HCT116 (cell line): ENCODE data around the gene HERPUD1. TPM values are rescaled to one million over a fixed set of nuclear protein-coding genes. Genes with fewer than 3 reads are reported as not detected.
"Not testable (repeated sequence)": the region's sequence is repeated elsewhere in the genome, so short reads cannot be mapped to it uniquely, and the experiment has no call there.

ENCODE experiments used
- ATAC-seq: fragments of 200-7000 bp; cut with Tn5 transposase; 2 replicates; pipeline ENCODE4 v1.9.1; 2020; ENCODE audit warnings: mild to moderate bottlenecking, moderate library complexity
- BruUV-seq: library from RNA; stranded (reverse); fragments of 400-500 nt; replicated peaks from 2 replicates; lab custom pipeline; 2021; lab: Mats Ljungman, UMichigan
- CTCF ChIA-PET: fragments of 300-600 bp; sonication (Branson Sonifier 250); formaldehyde crosslinking; loops from one replicate; lab custom pipeline; 2021; ENCODE audit warnings: antibody characterized with exemption; lab: Charles Lee
- POLR2A ChIA-PET: fragments of 300-600, 350-600 bp; sonication (Branson Sonifier 250); formaldehyde crosslinking; loops from one replicate; lab custom pipeline; 2021; ENCODE audit warnings: antibody characterized with exemption; lab: Charles Lee
- RAD21 ChIA-PET, 2 experiments: fragments of 300-600 bp; sonication (Branson Sonifier 250); formaldehyde crosslinking; loops; one replicate each; lab custom pipeline; 2023; ENCODE audit warnings: low total read pairs in 2 of 2; ENCODE audit not compliant: uncharacterized antibody in 2 of 2, unreplicated experiment in 2 of 2, low non-redundant PET in 1 of 2; lab: Charles Lee
- DNase-seq: peaks from one replicate; pipeline ENCODE4 v3.0.0-alpha.2; 2010; ENCODE audit warnings: low read depth, low spot score
- H2AFZ ChIP-seq: fragments of 200-600 bp; shearing (Covaris generic), sonication (generic); 2 replicates; pipeline ENCODE4 v1.6.1; 2017; ENCODE audit warnings: low read depth, mixed run types, mixed read lengths, antibody characterized with exemption, low read length; ENCODE audit not compliant: poor library complexity, severe bottlenecking
- H3K27ac ChIP-seq: 2 replicates; pipeline ENCODE4 v1.5.1; 2012; ENCODE audit warnings: low read depth, low read length
- H3K27me3 ChIP-seq: fragments of 200-600 bp; sonication (generic); 2 replicates; pipeline ENCODE4 v1.6.1; 2016; ENCODE audit warnings: mixed run types, low read length, mixed read lengths; ENCODE audit not compliant: insufficient read depth
- H3K36me3 ChIP-seq, 2 experiments: fragments of 200-500 bp in 1 of 2; fragments of 200-600 bp in 1 of 2; sonication (Bioruptor generic) in 1 of 2; sonication (generic) in 1 of 2; 2 replicates each; pipeline versions ENCODE4 v1.5.1 to v1.6.1; 2014 to 2016; ENCODE audit warnings: low read length in 2 of 2, inconsistent platforms in 1 of 2, mixed read lengths in 1 of 2, mixed run types in 1 of 2; ENCODE audit not compliant: insufficient read depth in 2 of 2, control insufficient read depth in 1 of 2
- H3K4me1 ChIP-seq, 2 experiments: fragments of 200-600 bp in 1 of 2; sonication (generic) in 1 of 2; 2 replicates each; pipeline versions ENCODE4 v1.5.1 to v1.6.1; 2012 to 2017; ENCODE audit warnings: low read length in 2 of 2, inconsistent platforms in 1 of 2, mild to moderate bottlenecking in 1 of 2, mixed read lengths in 1 of 2, mixed run types in 1 of 2, moderate library complexity in 1 of 2; ENCODE audit not compliant: insufficient read depth in 2 of 2, control insufficient read depth in 1 of 2
- H3K4me2 ChIP-seq: fragments of 200-600 bp; sonication (generic); 2 replicates; pipeline ENCODE4 v1.6.1; 2017; ENCODE audit warnings: mixed run types, low read length, mixed read lengths
- H3K4me3 ChIP-seq, 2 experiments: fragments of 200-600 bp in 1 of 2; sonication (generic) in 1 of 2; replicated peaks in 1 of 2; 2 replicates each; pipeline ENCODE4 v1.5.1; 2011 to 2016; ENCODE audit warnings: low read length in 2 of 2, control low read depth in 1 of 2, low read depth in 1 of 2, mild to moderate bottlenecking in 1 of 2, mixed read lengths in 1 of 2, mixed run types in 1 of 2
- H3K79me2 ChIP-seq: fragments of 200-600 bp; sonication (generic); 2 replicates; pipeline ENCODE4 v1.6.1; 2017; ENCODE audit warnings: mild to moderate bottlenecking, mixed run types, low read length, moderate library complexity, mixed read lengths; ENCODE audit not compliant: insufficient read depth
- H3K9ac ChIP-seq: fragments of 200-600 bp; sonication (generic); 2 replicates; pipeline ENCODE4 v1.6.1; 2016; ENCODE audit warnings: low read length, mixed read lengths
- H3K9me2 ChIP-seq: fragments of 200-600 bp; sonication (generic), shearing (Covaris generic); 2 replicates; pipeline ENCODE4 v1.6.1; 2017; ENCODE audit warnings: mixed run types, mild to moderate bottlenecking, moderate library complexity; ENCODE audit not compliant: insufficient read depth
- H3K9me3 ChIP-seq, 2 experiments: fragments of 200-500 bp in 1 of 2; fragments of 200-600 bp in 1 of 2; sonication (Bioruptor generic) in 1 of 2; sonication (generic) in 1 of 2; 2 replicates each; pipeline ENCODE4 v1.6.1; 2014 to 2017; ENCODE audit warnings: low read length in 2 of 2, mixed read lengths in 2 of 2, inconsistent platforms in 1 of 2, low read depth in 1 of 2, mild to moderate bottlenecking in 1 of 2, mixed run types in 1 of 2, moderate library complexity in 1 of 2; ENCODE audit not compliant: control insufficient read depth in 1 of 2, insufficient read depth in 1 of 2
- H4K20me1 ChIP-seq: fragments of 200-600 bp; sonication (generic), shearing (Covaris generic); 2 replicates; pipeline ENCODE4 v1.6.1; 2017; ENCODE audit warnings: mixed run types, mild to moderate bottlenecking, moderate library complexity; ENCODE audit not compliant: insufficient read depth
- TCF7L2 ChIP-seq: IDR thresholded peaks from 2 replicates; pipeline ENCODE4 v1.7.0; 2011; ENCODE audit warnings: borderline replicate concordance, inconsistent platforms; ENCODE audit not compliant: insufficient read depth, insufficient read length; ENCODE audit errors: extremely low read depth
- intact Hi-C: fragments of 100-400 bp; cut with micrococcal nuclease; formaldehyde crosslinking; loops from 2 replicates; pipeline ENCODE4 v1.10.0; 2022
- total RNA-seq: library from RNA; stranded (reverse); gene quantifications from one replicate; pipeline ENCODE4 v1.2.1, GENCODE V29; 2021; ENCODE audit not compliant: unreplicated experiment
- TF ChIP-seq, protein P1 (sequence below): IDR thresholded peaks from 2 replicates; pipeline ENCODE4 v1.6.1; 2011; ENCODE audit warnings: mild to moderate bottlenecking, low read length, moderate library complexity; ENCODE audit not compliant: insufficient replicate concordance; ENCODE audit errors: extremely low read depth
- TF ChIP-seq, protein P2 (sequence below): IDR thresholded peaks from 2 replicates; pipeline ENCODE4 v1.6.1; 2012

Gene HERPUD1
- total RNA-seq, 1 experiment from 2014 or later: 113 TPM

DNA sequence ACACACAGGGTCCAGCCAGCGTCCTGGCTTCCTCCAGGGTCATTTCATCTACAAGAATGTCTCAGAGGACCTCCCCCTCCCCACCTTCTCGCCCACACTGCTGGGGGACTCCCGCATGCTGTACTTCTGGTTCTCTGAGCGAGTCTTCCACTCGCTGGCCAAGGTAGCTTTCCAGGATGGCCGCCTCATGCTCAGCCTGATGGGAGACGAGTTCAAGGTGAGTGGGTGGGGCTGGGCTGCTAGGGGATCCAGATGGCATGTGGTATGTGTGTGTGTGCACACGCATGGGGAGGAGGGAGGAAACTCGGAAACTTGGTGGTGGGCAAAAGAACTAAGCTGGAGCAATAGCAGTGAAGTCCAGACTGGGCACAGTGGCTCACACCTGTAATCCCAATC, 41.4 kb downstream of the HERPUD1 start (continued):
- TF ChIP-seq, protein P1, sequence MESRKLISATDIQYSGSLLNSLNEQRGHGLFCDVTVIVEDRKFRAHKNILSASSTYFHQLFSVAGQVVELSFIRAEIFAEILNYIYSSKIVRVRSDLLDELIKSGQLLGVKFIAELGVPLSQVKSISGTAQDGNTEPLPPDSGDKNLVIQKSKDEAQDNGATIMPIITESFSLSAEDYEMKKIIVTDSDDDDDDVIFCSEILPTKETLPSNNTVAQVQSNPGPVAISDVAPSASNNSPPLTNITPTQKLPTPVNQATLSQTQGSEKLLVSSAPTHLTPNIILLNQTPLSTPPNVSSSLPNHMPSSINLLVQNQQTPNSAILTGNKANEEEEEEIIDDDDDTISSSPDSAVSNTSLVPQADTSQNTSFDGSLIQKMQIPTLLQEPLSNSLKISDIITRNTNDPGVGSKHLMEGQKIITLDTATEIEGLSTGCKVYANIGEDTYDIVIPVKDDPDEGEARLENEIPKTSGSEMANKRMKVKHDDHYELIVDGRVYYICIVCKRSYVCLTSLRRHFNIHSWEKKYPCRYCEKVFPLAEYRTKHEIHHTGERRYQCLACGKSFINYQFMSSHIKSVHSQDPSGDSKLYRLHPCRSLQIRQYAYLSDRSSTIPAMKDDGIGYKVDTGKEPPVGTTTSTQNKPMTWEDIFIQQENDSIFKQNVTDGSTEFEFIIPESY: no peak
- TF ChIP-seq, protein P2, sequence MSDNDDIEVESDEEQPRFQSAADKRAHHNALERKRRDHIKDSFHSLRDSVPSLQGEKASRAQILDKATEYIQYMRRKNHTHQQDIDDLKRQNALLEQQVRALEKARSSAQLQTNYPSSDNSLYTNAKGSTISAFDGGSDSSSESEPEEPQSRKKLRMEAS: no peak
- no peak for TF ChIP-seq TCF7L2

DNA sequence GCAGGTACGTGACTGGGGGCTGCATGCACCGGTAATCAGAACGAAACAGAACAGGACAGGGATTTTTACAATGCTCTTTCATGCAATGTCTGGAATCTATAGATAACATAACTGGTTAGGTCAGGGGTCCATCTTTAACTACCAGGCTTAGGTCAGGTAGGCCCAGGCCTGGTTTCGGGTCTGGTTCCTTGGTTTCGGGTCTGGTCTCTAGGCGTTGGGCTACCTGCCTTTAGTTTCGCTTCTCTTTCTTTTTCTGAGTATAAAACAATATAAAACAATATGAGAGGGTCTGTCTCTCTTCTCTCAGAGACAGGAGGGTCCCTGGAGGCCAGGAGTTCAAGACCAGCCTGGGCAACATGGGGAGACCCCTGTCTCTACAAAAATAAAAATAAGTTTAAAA, 42.0 kb downstream of the HERPUD1 start:
- H3K9me3 ChIP-seq, H3K36me3 ChIP-seq, H3K4me1 ChIP-seq, ATAC-seq, POLR2A ChIA-PET, intact Hi-C loops, BruUV-seq, H3K4me3 ChIP-seq, RAD21 ChIA-PET, H4K20me1 ChIP-seq, H3K27ac ChIP-seq, DNase-seq, CTCF ChIA-PET, H3K9me2 ChIP-seq, H3K4me2 ChIP-seq, H2AFZ ChIP-seq, H3K27me3 ChIP-seq, H3K9ac ChIP-seq, H3K79me2 ChIP-seq: not testable (repeated sequence)
